SK-N-SH (cell line): Measurements from ENCODE around the gene MSL1.

ENCODE experiments used
- ELF1 ChIP-seq: IDR thresholded peaks from 2 replicates; pipeline ENCODE4 v1.4.0; 2012
- NRF1 ChIP-seq: IDR thresholded peaks from 2 replicates; pipeline ENCODE4 v1.6.1; 2012; ENCODE audit warnings: low read depth, mild to moderate bottlenecking, low read length
- POLR2AphosphoS5 ChIP-seq: IDR thresholded peaks from 2 replicates; pipeline ENCODE4 v1.6.1; 2012; ENCODE audit warnings: low read depth, low read length
- RFX5 ChIP-seq: IDR thresholded peaks from 2 replicates; pipeline ENCODE4 v1.6.1; 2012; ENCODE audit warnings: mild to moderate bottlenecking, improper control_type of control experiment, low read length
- TAF1 ChIP-seq: IDR thresholded peaks from 2 replicates; pipeline ENCODE4 v1.6.1; 2012; ENCODE audit warnings: low read depth, mild to moderate bottlenecking, low read length, moderate library complexity, borderline replicate concordance
- YY1 ChIP-seq: IDR thresholded peaks from 2 replicates; pipeline ENCODE4 v1.4.0; 2012; ENCODE audit warnings: low read depth, mild to moderate bottlenecking
- TF ChIP-seq, protein P1 (sequence below): fragments of 200-600 bp; sonication (generic); IDR thresholded peaks from 2 replicates; pipeline ENCODE4 v1.6.1; 2017; ENCODE audit warnings: antibody characterized with exemption, mild to moderate bottlenecking, moderate library complexity

DNA sequence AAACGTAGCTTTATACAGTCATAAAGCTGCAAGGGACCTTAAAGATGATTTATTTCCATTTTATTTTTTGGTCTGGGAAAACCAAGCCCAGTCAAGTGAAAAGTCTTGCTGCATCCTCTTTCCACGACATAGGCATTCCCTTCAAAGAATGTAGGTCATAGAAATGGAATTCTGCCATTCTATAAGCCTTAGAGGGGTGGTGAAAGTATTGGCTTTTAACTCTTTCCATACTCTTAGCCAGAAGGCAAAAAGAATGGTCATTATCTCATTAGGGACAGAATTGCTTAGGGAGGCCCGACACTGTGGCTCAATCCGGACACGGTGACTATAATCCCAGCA, 7.9 kb upstream of the MSL1 start:
- TF ChIP-seq POLR2AphosphoS5 (no peak), RFX5 (no peak), TAF1 (no peak), ELF1 (no peak), YY1 (no peak), NRF1 (no peak)
- TF ChIP-seq, protein P1, sequence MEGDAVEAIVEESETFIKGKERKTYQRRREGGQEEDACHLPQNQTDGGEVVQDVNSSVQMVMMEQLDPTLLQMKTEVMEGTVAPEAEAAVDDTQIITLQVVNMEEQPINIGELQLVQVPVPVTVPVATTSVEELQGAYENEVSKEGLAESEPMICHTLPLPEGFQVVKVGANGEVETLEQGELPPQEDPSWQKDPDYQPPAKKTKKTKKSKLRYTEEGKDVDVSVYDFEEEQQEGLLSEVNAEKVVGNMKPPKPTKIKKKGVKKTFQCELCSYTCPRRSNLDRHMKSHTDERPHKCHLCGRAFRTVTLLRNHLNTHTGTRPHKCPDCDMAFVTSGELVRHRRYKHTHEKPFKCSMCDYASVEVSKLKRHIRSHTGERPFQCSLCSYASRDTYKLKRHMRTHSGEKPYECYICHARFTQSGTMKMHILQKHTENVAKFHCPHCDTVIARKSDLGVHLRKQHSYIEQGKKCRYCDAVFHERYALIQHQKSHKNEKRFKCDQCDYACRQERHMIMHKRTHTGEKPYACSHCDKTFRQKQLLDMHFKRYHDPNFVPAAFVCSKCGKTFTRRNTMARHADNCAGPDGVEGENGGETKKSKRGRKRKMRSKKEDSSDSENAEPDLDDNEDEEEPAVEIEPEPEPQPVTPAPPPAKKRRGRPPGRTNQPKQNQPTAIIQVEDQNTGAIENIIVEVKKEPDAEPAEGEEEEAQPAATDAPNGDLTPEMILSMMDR, result no peak
